HCT116 (cell line): Measurements from ENCODE around the gene IL21R. TPM values are rescaled to one million over a fixed set of nuclear protein-coding genes. Genes with fewer than 3 reads are reported as not detected.

Experiments used
- ATAC-seq: fragments of 200-7000 bp; cut with Tn5 transposase; 2 replicates; pipeline ENCODE4 v1.9.1; 2020; ENCODE audit warnings: mild to moderate bottlenecking, moderate library complexity
- BruUV-seq: library from RNA; stranded (reverse); fragments of 400-500 nt; replicated peaks from 2 replicates; lab custom pipeline; 2021; lab: Mats Ljungman, UMichigan
- CTCF ChIA-PET: fragments of 300-600 bp; sonication (Branson Sonifier 250); formaldehyde crosslinking; loops from one replicate; lab custom pipeline; 2021; ENCODE audit warnings: antibody characterized with exemption; lab: Charles Lee
- POLR2A ChIA-PET: fragments of 300-600, 350-600 bp; sonication (Branson Sonifier 250); formaldehyde crosslinking; loops from one replicate; lab custom pipeline; 2021; ENCODE audit warnings: antibody characterized with exemption; lab: Charles Lee
- RAD21 ChIA-PET, 2 experiments: fragments of 300-600 bp; sonication (Branson Sonifier 250); formaldehyde crosslinking; loops; one replicate each; lab custom pipeline; 2023; ENCODE audit warnings: low total read pairs in 2 of 2; ENCODE audit not compliant: uncharacterized antibody in 2 of 2, unreplicated experiment in 2 of 2, low non-redundant PET in 1 of 2; lab: Charles Lee
- DNase-seq: peaks from one replicate; pipeline ENCODE4 v3.0.0-alpha.2; 2010; ENCODE audit warnings: low read depth, low spot score
- H2AFZ ChIP-seq: fragments of 200-600 bp; shearing (Covaris generic), sonication (generic); 2 replicates; pipeline ENCODE4 v1.6.1; 2017; ENCODE audit warnings: low read depth, mixed run types, mixed read lengths, antibody characterized with exemption, low read length; ENCODE audit not compliant: poor library complexity, severe bottlenecking
- H3K27ac ChIP-seq: 2 replicates; pipeline ENCODE4 v1.5.1; 2012; ENCODE audit warnings: low read depth, low read length
- H3K27me3 ChIP-seq: fragments of 200-600 bp; sonication (generic); 2 replicates; pipeline ENCODE4 v1.6.1; 2016; ENCODE audit warnings: mixed run types, low read length, mixed read lengths; ENCODE audit not compliant: insufficient read depth
- H3K36me3 ChIP-seq, 2 experiments: fragments of 200-500 bp in 1 of 2; fragments of 200-600 bp in 1 of 2; sonication (Bioruptor generic) in 1 of 2; sonication (generic) in 1 of 2; 2 replicates each; pipeline versions ENCODE4 v1.5.1 to v1.6.1; 2014 to 2016; ENCODE audit warnings: low read length in 2 of 2, inconsistent platforms in 1 of 2, mixed read lengths in 1 of 2, mixed run types in 1 of 2; ENCODE audit not compliant: insufficient read depth in 2 of 2, control insufficient read depth in 1 of 2
- H3K4me1 ChIP-seq, 2 experiments: fragments of 200-600 bp in 1 of 2; sonication (generic) in 1 of 2; 2 replicates each; pipeline versions ENCODE4 v1.5.1 to v1.6.1; 2012 to 2017; ENCODE audit warnings: low read length in 2 of 2, inconsistent platforms in 1 of 2, mild to moderate bottlenecking in 1 of 2, mixed read lengths in 1 of 2, mixed run types in 1 of 2, moderate library complexity in 1 of 2; ENCODE audit not compliant: insufficient read depth in 2 of 2, control insufficient read depth in 1 of 2
- H3K4me2 ChIP-seq: fragments of 200-600 bp; sonication (generic); 2 replicates; pipeline ENCODE4 v1.6.1; 2017; ENCODE audit warnings: mixed run types, low read length, mixed read lengths
- H3K4me3 ChIP-seq, 2 experiments: fragments of 200-600 bp in 1 of 2; sonication (generic) in 1 of 2; replicated peaks in 1 of 2; 2 replicates each; pipeline ENCODE4 v1.5.1; 2011 to 2016; ENCODE audit warnings: low read length in 2 of 2, control low read depth in 1 of 2, low read depth in 1 of 2, mild to moderate bottlenecking in 1 of 2, mixed read lengths in 1 of 2, mixed run types in 1 of 2
- H3K79me2 ChIP-seq: fragments of 200-600 bp; sonication (generic); 2 replicates; pipeline ENCODE4 v1.6.1; 2017; ENCODE audit warnings: mild to moderate bottlenecking, mixed run types, low read length, moderate library complexity, mixed read lengths; ENCODE audit not compliant: insufficient read depth
- H3K9ac ChIP-seq: fragments of 200-600 bp; sonication (generic); 2 replicates; pipeline ENCODE4 v1.6.1; 2016; ENCODE audit warnings: low read length, mixed read lengths
- H3K9me2 ChIP-seq: fragments of 200-600 bp; sonication (generic), shearing (Covaris generic); 2 replicates; pipeline ENCODE4 v1.6.1; 2017; ENCODE audit warnings: mixed run types, mild to moderate bottlenecking, moderate library complexity; ENCODE audit not compliant: insufficient read depth
- H3K9me3 ChIP-seq, 2 experiments: fragments of 200-500 bp in 1 of 2; fragments of 200-600 bp in 1 of 2; sonication (Bioruptor generic) in 1 of 2; sonication (generic) in 1 of 2; 2 replicates each; pipeline ENCODE4 v1.6.1; 2014 to 2017; ENCODE audit warnings: low read length in 2 of 2, mixed read lengths in 2 of 2, inconsistent platforms in 1 of 2, low read depth in 1 of 2, mild to moderate bottlenecking in 1 of 2, mixed run types in 1 of 2, moderate library complexity in 1 of 2; ENCODE audit not compliant: control insufficient read depth in 1 of 2, insufficient read depth in 1 of 2
- H4K20me1 ChIP-seq: fragments of 200-600 bp; sonication (generic), shearing (Covaris generic); 2 replicates; pipeline ENCODE4 v1.6.1; 2017; ENCODE audit warnings: mixed run types, mild to moderate bottlenecking, moderate library complexity; ENCODE audit not compliant: insufficient read depth
- EGR1 ChIP-seq: IDR thresholded peaks from 2 replicates; pipeline ENCODE4 v1.6.1; 2012; ENCODE audit warnings: low read depth
- ELF1 ChIP-seq: IDR thresholded peaks from 2 replicates; pipeline ENCODE4 v1.6.1; 2012; ENCODE audit warnings: low read depth, borderline replicate concordance
- FOSL1 ChIP-seq: IDR thresholded peaks from 2 replicates; pipeline ENCODE4 v1.6.1; 2012; ENCODE audit warnings: low read depth
- POLR2AphosphoS5 ChIP-seq: IDR thresholded peaks from 2 replicates; pipeline ENCODE4 v1.6.1; 2011; ENCODE audit warnings: mild to moderate bottlenecking, low read depth, low read length, moderate library complexity
- RAD21 ChIP-seq: IDR thresholded peaks from 2 replicates; pipeline ENCODE4 v1.6.1; 2012; ENCODE audit warnings: low read depth, mild to moderate bottlenecking
- REST ChIP-seq: IDR thresholded peaks from 2 replicates; pipeline ENCODE4 v1.6.1; 2012; ENCODE audit warnings: low read depth
- SRF ChIP-seq: IDR thresholded peaks from 2 replicates; pipeline ENCODE4 v1.6.1; 2012; ENCODE audit warnings: low read depth
- TCF7L2 ChIP-seq: IDR thresholded peaks from 2 replicates; pipeline ENCODE4 v1.7.0; 2011; ENCODE audit warnings: borderline replicate concordance, inconsistent platforms; ENCODE audit not compliant: insufficient read depth, insufficient read length; ENCODE audit errors: extremely low read depth
- ZBTB33 ChIP-seq: IDR thresholded peaks from 2 replicates; pipeline ENCODE4 v1.6.1; 2011; ENCODE audit warnings: mild to moderate bottlenecking, low read length, moderate library complexity; ENCODE audit not compliant: insufficient replicate concordance; ENCODE audit errors: extremely low read depth
- ZNF274 ChIP-seq: fragments of 200-500 bp; sonication (Bioruptor generic); IDR thresholded peaks from 2 replicates; pipeline ENCODE4 v1.6.1; 2014; ENCODE audit warnings: mild to moderate bottlenecking, low read depth, low read length, inconsistent platforms
- intact Hi-C: fragments of 100-400 bp; cut with micrococcal nuclease; formaldehyde crosslinking; loops from 2 replicates; pipeline ENCODE4 v1.10.0; 2022
- total RNA-seq: library from RNA; stranded (reverse); gene quantifications from one replicate; pipeline ENCODE4 v1.2.1, GENCODE V29; 2021; ENCODE audit not compliant: unreplicated experiment

The IL21R gene
- total RNA-seq, 1 experiment from 2014 or later = 1.2 TPM

- H3K9ac ChIP-seq = no peak overlapping the region
- no TSS peak for BruUV-seq
- peaks cover 42 to 58% of the 10 kb centered on the region in 2 experiments; a peak in 3 of 4 replicates for H3K36me3 ChIP-seq
- intact Hi-C loops = no loop called here
- no peak for DNase-seq
- no peaks in the 10 kb centered on the region for H4K20me1 ChIP-seq
- RAD21 ChIA-PET = no interaction called here
- TF ChIP-seq ZNF274 = no peak
- no peak for TF ChIP-seq ZBTB33
- TF ChIP-seq POLR2AphosphoS5 = no peak
- TF ChIP-seq RAD21 = no peak
- TF ChIP-seq FOSL1 = no peak
- TF ChIP-seq, all 23 proteins: peak for 0
- no peak overlapping the region for H3K4me2 ChIP-seq
- H3K9me2 ChIP-seq = no peaks in the 10 kb centered on the region
- H3K79me2 ChIP-seq = no peaks in the 10 kb centered on the region
- no peaks in the 10 kb centered on the region for H3K27me3 ChIP-seq
- no peak overlapping the region for H3K4me3 ChIP-seq
- H2AFZ ChIP-seq = no peak overlapping the region
- ChIA-PET POLR2A (no interaction called here), CTCF (no interaction called here)
- H3K9me3 ChIP-seq = no peaks in the 10 kb centered on the region
- ATAC-seq = no peak
- H3K27ac ChIP-seq = no peak overlapping the region
- no peaks in the 10 kb centered on the region for H3K4me1 ChIP-seq
These were observed 97.1 kb downstream of the IL21R start for GRCh38 chr16:27498916-27499658.

GRCh38 chr16:27499659-27500055 is 97.7 kb downstream of the IL21R start:
- H4K20me1 ChIP-seq = no peaks in the 10 kb centered on the region
- intact Hi-C loops = no loop called here
- H3K9me3 ChIP-seq = no peaks in the 10 kb centered on the region
- no peak overlapping the region for H2AFZ ChIP-seq
- H3K9me2 ChIP-seq = no peaks in the 10 kb centered on the region
- DNase-seq = no peak
- ChIA-PET CTCF (no interaction called here), POLR2A (no interaction called here), RAD21 (no interaction called here)
- no peaks in the 10 kb centered on the region for H3K79me2 ChIP-seq
- ATAC-seq = no peak
- H3K36me3 ChIP-seq = peaks cover 41 to 60% of the 10 kb centered on the region in 2 experiments; a peak in 3 of 4 replicates
- no peaks in the 10 kb centered on the region for H3K27me3 ChIP-seq
- H3K27ac ChIP-seq = no peak overlapping the region
- no peak overlapping the region for H3K9ac ChIP-seq
- BruUV-seq = no TSS peak
- no peaks in the 10 kb centered on the region for H3K4me1 ChIP-seq
- H3K4me2 ChIP-seq = no peak overlapping the region
- H3K4me3 ChIP-seq = no peak overlapping the region
- no peak for TF ChIP-seq SRF
- no peak for TF ChIP-seq REST
- no peak for TF ChIP-seq EGR1
- TF ChIP-seq TCF7L2 = no peak
- no peak for TF ChIP-seq ZNF274
- TF ChIP-seq ELF1 = no peak
- no peak for TF ChIP-seq ZBTB33
